Spleen (tissue), 7 donors: ENCODE measurements around the gene SMIM43.

Experiments
- CTCF ChIP-seq, 11 experiments: fragments of 200-600 bp in 7 of 11; fragments of 450-650 bp in 4 of 11; sonication (generic) in 4 of 11; IDR thresholded peaks in 8 of 11; conservative IDR thresholded peaks in 3 of 11; 1 replicate in 7 of 11; 2 replicates in 4 of 11; pipeline versions ENCODE4 v1.4.0 to v1.8.0; 2016 to 2021; ENCODE audit warnings: antibody characterized with exemption in 11 of 11, inconsistent platforms in 4 of 11, mild to moderate bottlenecking in 1 of 11
- POLR2A ChIP-seq, 3 donors: fragments of 450-650 bp; IDR thresholded peaks; one replicate each; pipeline ENCODE4 v1.5.1; 2017; ENCODE audit warnings: antibody characterized with exemption in 3 of 3, mild to moderate bottlenecking in 1 of 3
- donor health status: DM: no; HTN: no; CAD: no; lungs with moderate emphysema.
- donor health status: DM: no; HTN: no; CAD: no.
- donor health status: DM: no; HTN: no; CAD: no.

- TF ChIP-seq POLR2A (IDR thresholded peaks at IDR 0.05) (no peak), CTCF (IDR thresholded peaks at IDR 0.05 in 8 of 11, conservative IDR thresholded peaks at IDR 0.05 in 3 of 11) (no peak)
These were observed 44.9 kb downstream of the SMIM43 start for GRCh38 chr4:121720109-121720508.
